IMR-90 (cell line): ENCODE measurements around the gene TICAM2. TPM values are rescaled to one million over a fixed set of nuclear protein-coding genes. Genes with fewer than 3 reads are reported as not detected.

Source experiments
- ATAC-seq: fragments of 200-7000 bp; cut with Tn5 transposase; 2 replicates; pipeline ENCODE4 v1.9.1; 2020; ENCODE audit warnings: low read depth, mild to moderate bottlenecking, moderate library complexity
- BruUV-seq: library from RNA; stranded (reverse); fragments of 400-500 nt; replicated peaks from 2 replicates; lab custom pipeline; 2021; lab: Mats Ljungman, UMichigan
- CTCF ChIA-PET: fragments of 300-600 bp; formaldehyde crosslinking; extraction: SDS; loops from one replicate; lab custom pipeline; 2021; ENCODE audit warnings: antibody characterized with exemption; lab: Yijun Ruan, JAX
- POLR2A ChIA-PET: fragments of 300-600 bp; sonication (Branson Sonifier 250); formaldehyde crosslinking; loops from one replicate; lab custom pipeline; 2022; ENCODE audit warnings: antibody characterized with exemption; ENCODE audit not compliant: unreplicated experiment; lab: Charles Lee
- DNase-seq: peaks from one replicate; pipeline ENCODE4 v3.0.0; 2013
- H2AFZ ChIP-seq: replicated peaks from 2 replicates; pipeline ENCODE3; 2013; ENCODE audit warnings: low read length, mild to moderate bottlenecking; ENCODE audit not compliant: poor library complexity
- H2AK5ac ChIP-seq: 2 replicates; pipeline ENCODE4 v1.6.1; 2013; ENCODE audit warnings: low read depth, low read length, inconsistent platforms
- H2AK9ac ChIP-seq: replicated peaks from 2 replicates; pipeline ENCODE3; 2013; ENCODE audit warnings: mild to moderate bottlenecking, low read depth, low read length, moderate library complexity; ENCODE audit not compliant: poor library complexity
- H2BK120ac ChIP-seq: 2 replicates; pipeline ENCODE4 v1.6.1; 2013; ENCODE audit warnings: low read depth, low read length, inconsistent platforms
- H2BK15ac ChIP-seq: 3 replicates; pipeline ENCODE4 v1.6.1; 2013; ENCODE audit warnings: low read depth, low read length, inconsistent platforms
- H2BK20ac ChIP-seq: 2 replicates; pipeline ENCODE4 v1.6.1; 2013; ENCODE audit warnings: low read depth, mild to moderate bottlenecking, inconsistent platforms, low read length, moderate library complexity
- H2BK5ac ChIP-seq: 2 replicates; pipeline ENCODE4 v1.6.1; 2013; ENCODE audit warnings: mild to moderate bottlenecking, low read depth, low read length, inconsistent platforms; ENCODE audit not compliant: poor library complexity, severe bottlenecking
- H3K14ac ChIP-seq: replicated peaks from 2 replicates; pipeline ENCODE4 v1.6.1; 2013; ENCODE audit warnings: low read depth, low read length, inconsistent platforms
- H3K18ac ChIP-seq: 2 replicates; pipeline ENCODE4 v1.6.1; 2013; ENCODE audit warnings: low read depth, low read length, control low read depth
- H3K23ac ChIP-seq: 2 replicates; pipeline ENCODE4 v1.6.1; 2013; ENCODE audit warnings: low read depth, low read length, inconsistent platforms
- H3K27ac ChIP-seq: 2 replicates; pipeline ENCODE4 v1.5.1; 2013; ENCODE audit warnings: mild to moderate bottlenecking, control low read depth, low read length; ENCODE audit not compliant: insufficient read depth
- H3K27me3 ChIP-seq: 2 replicates; pipeline ENCODE4 v1.6.1; 2013; ENCODE audit warnings: low read length; ENCODE audit not compliant: control insufficient read depth, insufficient read depth
- H3K36me3 ChIP-seq: 2 replicates; pipeline ENCODE4 v1.6.1; 2013; ENCODE audit warnings: low read length, mixed read lengths; ENCODE audit not compliant: control insufficient read depth, insufficient read depth
- H3K4ac ChIP-seq: 2 replicates; pipeline ENCODE4 v1.6.1; 2013; ENCODE audit warnings: low read depth, low read length, inconsistent platforms
- H3K4me1 ChIP-seq: 2 replicates; pipeline ENCODE4 v1.6.1; 2013; ENCODE audit warnings: low read length, mixed read lengths; ENCODE audit not compliant: control insufficient read depth, insufficient read depth
- H3K4me2 ChIP-seq: 2 replicates; pipeline ENCODE4 v1.6.1; 2013; ENCODE audit warnings: low read depth, mild to moderate bottlenecking, control low read depth, low read length, moderate library complexity
- H3K4me3 ChIP-seq: 2 replicates; pipeline ENCODE4 v1.5.1; 2013; ENCODE audit warnings: low read depth, mild to moderate bottlenecking, control low read depth, low read length, moderate library complexity; ENCODE audit not compliant: insufficient read depth
- H3K56ac ChIP-seq: 2 replicates; pipeline ENCODE4 v1.6.1; 2013; ENCODE audit warnings: low read length, inconsistent platforms; ENCODE audit not compliant: insufficient read depth; ENCODE audit errors: extremely low read depth
- H3K79me1 ChIP-seq, 2 experiments: 2 replicates each; pipeline ENCODE4 v1.6.1; 2013; ENCODE audit warnings: low read length in 2 of 2, inconsistent platforms in 1 of 2, low read depth in 1 of 2
- H3K9ac ChIP-seq: 2 replicates; pipeline ENCODE4 v1.6.1; 2013; ENCODE audit warnings: low read depth, low read length, control low read depth
- H3K9me1 ChIP-seq: 2 replicates; pipeline ENCODE4 v1.6.1; 2013; ENCODE audit warnings: low read length, inconsistent platforms; ENCODE audit not compliant: insufficient read depth
- H3K9me3 ChIP-seq: 2 replicates; pipeline ENCODE4 v1.6.1; 2013; ENCODE audit warnings: low read length; ENCODE audit not compliant: control insufficient read depth, insufficient read depth
- H4K20me1 ChIP-seq: 2 replicates; pipeline ENCODE4 v1.6.1; 2013; ENCODE audit warnings: low read length, inconsistent platforms; ENCODE audit not compliant: insufficient read depth
- H4K5ac ChIP-seq: 2 replicates; pipeline ENCODE4 v1.6.1; 2013; ENCODE audit warnings: mild to moderate bottlenecking, low read depth, low read length, control low read depth
- H4K8ac ChIP-seq, 2 experiments: 2 replicates each; pipeline ENCODE4 v1.6.1; 2013; ENCODE audit warnings: low read depth in 2 of 2, low read length in 2 of 2, control low read depth in 1 of 2, inconsistent platforms in 1 of 2
- H4K91ac ChIP-seq: 2 replicates; pipeline ENCODE4 v1.6.1; 2013; ENCODE audit warnings: low read depth, low read length, inconsistent platforms; ENCODE audit not compliant: insufficient read depth
- BHLHE40 ChIP-seq: fragments of 150-350 bp; IDR thresholded peaks from 2 replicates; pipeline ENCODE4 v1.6.1; 2016; ENCODE audit warnings: mild to moderate bottlenecking, low read depth, low read length
- CEBPB ChIP-seq: IDR thresholded peaks from 2 replicates; pipeline ENCODE4 v1.6.1; 2012; ENCODE audit warnings: low read depth, low read length, improper control_type of control experiment
- MAFK ChIP-seq: IDR thresholded peaks from 2 replicates; pipeline ENCODE4 v1.6.1; 2012; ENCODE audit warnings: low read depth, low read length, improper control_type of control experiment
- MAZ ChIP-seq: IDR thresholded peaks from 2 replicates; pipeline ENCODE4 v1.6.1; 2012; ENCODE audit warnings: low read depth, mild to moderate bottlenecking, low read length, improper control_type of control experiment, moderate library complexity, borderline replicate concordance
- NFE2L2 ChIP-seq: fragments of 150-350 bp; IDR thresholded peaks from 2 replicates; pipeline ENCODE4 v1.6.1; 2016; ENCODE audit warnings: low read depth, mild to moderate bottlenecking, low read length
- RAD21 ChIP-seq: IDR thresholded peaks from 2 replicates; pipeline ENCODE4 v1.6.1; 2012; ENCODE audit warnings: low read length, improper control_type of control experiment
- RFX5 ChIP-seq: IDR thresholded peaks from 2 replicates; pipeline ENCODE4 v1.8.0; 2012; ENCODE audit warnings: low read depth, mild to moderate bottlenecking, low read length, moderate library complexity
- SMC3 ChIP-seq: fragments of 150-350 bp; IDR thresholded peaks from 2 replicates; pipeline ENCODE4 v1.6.1; 2016; ENCODE audit warnings: low read depth, mild to moderate bottlenecking, antibody characterized with exemption, low read length, moderate library complexity
- WGBS, 2 experiments: methylation state at CpG; one replicate each; pipeline versions ENCODE4 v1.1.5 to v1.1.7; 2013; ENCODE audit warnings: missing lambda C conversion rate in 2 of 2; ENCODE audit not compliant: insufficient read length in 1 of 2; ENCODE audit errors: extremely low coverage in 2 of 2; 5-methylcytosine and 5-hydroxymethylcytosine counted together
- dilution Hi-C: fragments of 300-500 bp; cut with HindIII; formaldehyde crosslinking; loops from one replicate; pipeline ENCODE4 v1.14.3; 2018; ENCODE audit warnings: low sequenced_read_pairs; ENCODE audit not compliant: unreplicated experiment
- in situ Hi-C: fragments of 300-500 bp; cut with MboI; formaldehyde crosslinking; loops from 3 replicates; pipeline ENCODE4 v1.14.3; 2019; ENCODE audit warnings: low sequenced_read_pairs, inconsistent platforms, mixed read lengths
- intact Hi-C: fragments of 100-400 bp; cut with micrococcal nuclease; formaldehyde crosslinking; loops from 2 replicates; pipeline ENCODE4 v1.10.0; 2022
- polyA plus RNA-seq, 3 experiments: library from polyadenylated mRNA; depleted of rRNA; stranded (reverse); fragments of >200 nt; gene quantifications; 2 replicates each; pipeline ENCODE4 v1.2.3, GENCODE V29; 2012; ENCODE audit warnings: low replicate concordance in 1 of 3
- total RNA-seq: library from RNA; depleted of rRNA; stranded (reverse); fragments of >200 nt; gene quantifications from 2 replicates; pipeline ENCODE4 v1.2.3, GENCODE V29; 2012
- TF ChIP-seq, protein P1 (sequence below): fragments of 150-350 bp; IDR thresholded peaks from 2 replicates; pipeline ENCODE4 v1.6.1; 2017; ENCODE audit warnings: mild to moderate bottlenecking, antibody characterized with exemption, low read length, low read depth

Gene TICAM2
- total and polyA plus RNA-seq, 2 of the 4 experiments (the other 2 are of a cell fraction): 2.9 to 4.3 TPM

DNA sequence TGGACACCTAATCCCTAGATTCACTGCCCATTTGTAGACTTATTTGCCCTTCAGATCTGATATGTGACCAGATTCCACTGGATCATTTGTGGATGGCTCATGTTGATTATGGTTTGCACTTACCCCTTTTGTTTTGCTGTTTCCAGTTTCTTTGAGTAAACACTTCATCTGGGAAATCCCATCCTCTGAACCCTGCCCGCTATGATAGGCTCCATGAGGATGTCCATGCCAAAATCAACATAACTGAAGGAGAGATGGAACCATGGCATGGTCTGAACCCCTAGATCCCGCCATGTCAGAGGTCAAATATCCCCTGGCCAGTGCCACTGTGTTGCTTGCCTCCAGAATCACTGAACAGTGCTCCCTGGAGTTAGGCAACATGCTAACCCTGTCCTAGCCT, 46.0 kb downstream of the TICAM2 start:
- no peak overlapping the region for H4K91ac ChIP-seq
- no peak overlapping the region for H3K14ac ChIP-seq
- H3K4me1 ChIP-seq: peaks cover 9% of the 10 kb centered on the region
- H3K9ac ChIP-seq: no peak overlapping the region
- no peaks in the 10 kb centered on the region for H3K9me3 ChIP-seq
- H2AFZ ChIP-seq: no peak overlapping the region
- BruUV-seq: no TSS peak
- H3K18ac ChIP-seq: no peak overlapping the region
- TF ChIP-seq SMC3: no peak
- TF ChIP-seq MAZ: no peak
- TF ChIP-seq RAD21: no peak
- TF ChIP-seq NFE2L2: no peak
- TF ChIP-seq BHLHE40: no peak
- TF ChIP-seq MAFK: no peak
- no peak for TF ChIP-seq CEBPB
- no peak for TF ChIP-seq RFX5
- TF ChIP-seq, protein P1, sequence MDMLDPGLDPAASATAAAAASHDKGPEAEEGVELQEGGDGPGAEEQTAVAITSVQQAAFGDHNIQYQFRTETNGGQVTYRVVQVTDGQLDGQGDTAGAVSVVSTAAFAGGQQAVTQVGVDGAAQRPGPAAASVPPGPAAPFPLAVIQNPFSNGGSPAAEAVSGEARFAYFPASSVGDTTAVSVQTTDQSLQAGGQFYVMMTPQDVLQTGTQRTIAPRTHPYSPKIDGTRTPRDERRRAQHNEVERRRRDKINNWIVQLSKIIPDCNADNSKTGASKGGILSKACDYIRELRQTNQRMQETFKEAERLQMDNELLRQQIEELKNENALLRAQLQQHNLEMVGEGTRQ: no peak
- no peak overlapping the region for H3K27ac ChIP-seq
- dilution Hi-C loops: no loop called here
- no peak overlapping the region for H3K23ac ChIP-seq
- H2BK120ac ChIP-seq: no peak overlapping the region
- no peak overlapping the region for H3K4me2 ChIP-seq
- no peak overlapping the region for H3K4ac ChIP-seq
- no peaks in the 10 kb centered on the region for H3K79me1 ChIP-seq
- ChIA-PET POLR2A (no interaction called here), CTCF (interaction anchor here (1.0 kb wide), 1 partner anchor 9 kb away, joined by 3 read pairs; no protein-coding TSS in a partner anchor)
- H2BK5ac ChIP-seq: no peak overlapping the region
- H3K9me1 ChIP-seq: peaks cover 11% of the 10 kb centered on the region
- no peaks in the 10 kb centered on the region for H3K27me3 ChIP-seq
- H4K5ac ChIP-seq: no peak overlapping the region
- no peaks in the 10 kb centered on the region for H4K20me1 ChIP-seq
- no peak overlapping the region for H3K56ac ChIP-seq
- H2BK20ac ChIP-seq: no peak overlapping the region
- H3K36me3 ChIP-seq: no peaks in the 10 kb centered on the region
- intact Hi-C loops: no loop called here
- H2AK5ac ChIP-seq: no peak overlapping the region
- H3K4me3 ChIP-seq: no peak overlapping the region
- 60% methylated on average over 1 of the region's 2 CpGs; no CpG with 5 or more reads in 1 of the 2 experiments for WGBS, 2 experiments
- no peak overlapping the region for H4K8ac ChIP-seq
- ATAC-seq (no peak), DNase-seq (no peak)
- H2BK15ac ChIP-seq: no peak overlapping the region
- in situ Hi-C loops: no loop called here
- H2AK9ac ChIP-seq: no peak overlapping the region
